Measurements from ENCODE around the gene KLHL2. TPM values are rescaled to one million over a fixed set of nuclear protein-coding genes. Genes with fewer than 3 reads are reported as not detected.
A peak's percentile ranks its signal among the peaks of the same experiment; 100 is the strongest.
"Not testable (repeated sequence)": the region's sequence is repeated elsewhere in the genome, so short reads cannot be mapped to it uniquely, and the experiment has no call there.

The KLHL2 gene
- polyA plus RNA-seq, 1 donor = 6.6 TPM

DNA sequence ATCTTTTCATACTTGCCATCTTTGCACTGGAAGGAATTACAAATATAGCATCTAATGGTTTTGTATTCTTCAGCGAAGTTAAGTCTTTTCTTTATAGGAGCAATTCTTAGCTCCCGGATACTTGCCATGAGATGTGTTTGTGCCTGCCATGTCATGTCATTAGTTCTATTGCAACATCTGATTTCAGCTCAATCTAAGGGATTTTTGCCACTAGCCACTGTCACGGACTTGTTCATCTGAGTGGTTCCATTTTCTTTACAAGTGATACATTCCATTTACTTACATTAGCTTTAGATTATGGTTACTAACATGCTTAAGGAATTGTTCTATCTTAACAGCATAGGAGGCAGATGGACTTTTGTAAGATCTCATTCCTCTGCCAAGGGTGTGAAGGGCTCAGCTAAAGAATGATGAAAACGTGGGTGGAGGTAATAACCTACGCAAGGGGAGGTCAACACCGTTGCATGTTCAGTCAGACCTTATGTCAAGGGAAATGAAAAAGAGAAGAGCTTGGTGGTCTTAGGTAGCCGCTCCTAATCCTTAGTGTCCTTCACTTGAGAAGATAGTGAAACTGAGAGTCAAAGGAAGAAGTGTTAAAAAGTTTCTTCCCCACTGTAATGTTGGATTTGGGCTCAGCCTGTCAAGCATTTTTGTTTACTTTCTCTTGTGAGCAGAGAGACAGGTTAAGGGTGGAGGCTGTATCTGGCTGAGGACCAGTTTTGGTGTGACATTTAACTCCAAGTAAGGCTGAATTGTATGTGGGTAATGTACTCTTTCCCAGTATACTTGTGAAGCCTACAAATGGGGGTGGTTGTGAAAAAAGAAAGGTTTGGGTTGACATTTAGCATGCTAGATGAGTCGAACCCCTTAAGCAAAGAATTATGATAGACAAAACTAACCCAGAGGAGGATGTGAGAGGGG lies 3.6 kb upstream of the KLHL2 start:
- DNase-seq = no peak

DNA sequence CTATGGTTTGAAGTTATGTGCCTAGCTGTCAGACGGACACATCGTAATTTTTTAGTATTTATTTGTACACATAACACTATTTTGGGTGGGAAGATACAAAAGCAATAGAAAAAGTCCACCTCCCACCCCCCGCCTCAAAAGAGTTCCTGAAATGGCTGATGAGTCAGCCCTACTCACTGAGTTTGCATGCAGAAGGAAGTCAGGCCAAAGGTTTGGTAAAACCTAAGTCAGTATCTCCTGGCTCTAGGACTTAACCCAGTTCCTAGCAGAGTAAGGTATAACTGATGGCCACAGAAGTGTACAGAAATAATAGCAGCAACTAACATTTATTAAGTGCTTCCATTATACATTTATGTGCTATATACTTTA lies 2.9 kb upstream of the KLHL2 start:
- DNase-seq = no peak

DNA sequence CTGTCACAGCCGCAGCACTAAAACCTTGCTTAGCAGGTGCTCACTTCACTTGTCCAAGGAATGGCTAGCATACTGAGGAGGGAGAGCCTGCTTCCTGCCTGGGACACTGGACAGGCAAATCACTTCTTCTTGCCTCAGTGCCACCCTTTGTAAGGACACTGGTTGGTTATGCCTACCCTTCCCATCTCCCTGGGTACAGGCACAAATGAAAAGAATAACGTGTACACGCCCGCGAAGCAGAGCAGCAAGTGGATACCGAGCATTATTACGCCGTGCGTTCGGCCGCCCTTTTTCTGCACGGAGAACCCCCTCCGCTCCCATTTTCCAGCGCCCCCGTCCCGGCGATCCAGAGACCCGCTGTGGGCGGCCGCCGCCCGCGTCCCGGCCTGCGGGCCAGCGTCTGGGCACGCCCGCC lies 338 bp upstream of the KLHL2 start:
- peak; percentile 22 for DNase-seq

DNA sequence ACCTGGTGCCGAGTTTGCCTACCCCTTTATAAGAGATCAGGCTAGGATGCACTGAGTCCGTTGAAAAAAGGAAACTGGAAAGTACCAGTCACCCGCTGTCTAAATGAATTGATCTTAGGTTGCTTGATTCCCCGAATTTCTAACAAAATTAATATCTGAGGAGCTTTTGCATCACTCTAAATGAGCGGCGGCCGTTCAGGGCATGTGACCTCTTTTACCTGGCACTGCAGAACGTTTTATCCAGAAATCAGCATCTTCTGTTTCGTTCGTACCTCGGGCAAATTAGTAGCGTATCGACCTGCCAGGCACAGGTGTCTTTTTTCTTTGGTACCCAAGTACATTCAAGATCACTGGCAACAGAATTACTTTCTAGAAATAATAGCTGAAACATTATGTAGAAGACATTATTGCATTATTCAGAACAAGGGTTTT lies 876 bp downstream of the KLHL2 start:
- no peak for DNase-seq

DNA sequence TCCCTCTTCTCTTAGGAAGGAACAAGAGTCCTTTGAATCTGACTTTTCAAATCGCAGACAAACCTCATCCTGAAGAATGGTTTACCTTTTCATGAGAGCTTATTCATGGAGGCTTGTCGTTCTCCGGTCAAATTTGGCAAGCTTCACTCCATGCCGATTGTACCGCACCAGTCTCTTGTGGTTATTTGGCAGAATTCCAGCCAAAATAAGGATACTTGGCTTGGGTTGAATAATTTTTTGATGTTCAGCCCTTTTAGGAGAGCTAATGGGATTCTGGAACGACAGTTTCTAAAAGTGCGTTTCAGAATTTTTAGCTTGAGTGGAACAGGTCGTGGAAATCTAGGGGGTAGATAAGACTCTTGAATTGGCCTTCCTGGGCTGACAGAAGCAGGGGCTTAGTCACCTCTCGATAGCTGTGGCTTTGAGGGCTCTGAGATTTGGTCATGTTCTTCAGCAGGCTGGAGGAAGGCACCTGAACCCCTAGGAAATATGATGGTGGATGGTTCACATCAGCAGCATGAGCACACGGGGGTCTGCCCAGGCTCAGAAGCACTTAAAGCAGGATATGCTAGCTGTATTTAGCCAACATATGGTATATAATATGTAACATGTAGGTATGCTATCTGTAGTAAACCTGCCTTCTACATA lies 1.5 kb downstream of the KLHL2 start:
- DNase-seq = no peak

DNA sequence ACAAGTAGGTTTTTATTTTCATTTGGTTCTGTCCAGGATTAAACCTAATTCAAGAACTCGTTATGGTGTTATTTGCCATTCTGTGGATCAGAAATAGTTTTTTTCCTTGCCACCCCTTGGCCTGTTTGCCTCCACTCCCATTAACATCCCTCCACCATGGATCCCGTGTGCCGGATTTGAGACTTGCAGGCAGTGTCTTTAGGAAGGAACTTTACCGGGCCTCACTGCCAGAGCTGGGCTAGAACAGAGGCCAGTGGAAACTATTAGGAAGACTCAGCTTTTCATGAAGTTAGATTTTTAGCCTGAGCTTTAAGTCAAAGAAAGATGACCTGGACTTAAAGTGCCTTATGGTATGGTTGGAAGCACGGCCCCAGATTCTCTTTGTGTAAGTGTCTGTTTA lies 2.4 kb downstream of the KLHL2 start:
- DNase-seq = no peak

DNA sequence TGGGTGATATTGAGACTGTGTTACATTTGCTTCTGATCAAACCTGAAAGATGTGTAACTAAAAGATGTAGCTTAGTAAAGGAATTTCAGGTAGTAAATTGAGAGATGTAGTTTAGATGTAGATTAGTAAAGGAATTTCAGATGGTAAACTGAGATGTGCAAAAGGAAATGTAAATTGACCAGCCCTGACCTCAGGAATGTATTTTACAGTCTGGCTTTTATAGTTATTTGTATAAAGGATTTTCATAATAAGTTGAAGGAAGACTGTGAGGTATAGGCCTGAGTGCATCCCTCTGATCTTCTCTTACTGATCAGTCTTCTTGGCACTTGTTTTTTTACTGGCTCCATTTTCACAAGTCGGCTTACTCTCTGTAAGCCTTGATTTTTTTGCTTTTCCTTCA lies 3.2 kb downstream of the KLHL2 start:
- DNase-seq = no peak

DNA sequence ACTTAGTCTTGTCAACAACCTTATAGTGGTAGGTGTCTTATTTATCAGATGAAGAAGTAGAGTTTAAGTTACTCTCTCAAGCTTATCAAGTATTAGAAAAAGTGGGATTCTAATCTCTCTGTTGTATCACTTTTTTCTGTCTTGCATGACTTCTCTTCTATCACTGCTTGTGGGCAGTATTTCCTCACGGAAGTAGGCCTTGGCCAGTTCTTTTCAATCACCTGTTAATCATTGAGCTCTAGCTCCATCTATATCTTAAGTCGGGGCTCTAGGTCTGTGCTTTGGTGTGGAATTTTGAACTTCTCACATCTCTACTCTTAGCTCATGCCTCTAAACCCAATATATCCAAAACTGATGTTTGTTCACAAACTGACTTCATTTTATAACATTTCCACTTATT lies 5.3 kb downstream of the KLHL2 start:
- DNase-seq = not testable (repeated sequence)

DNA sequence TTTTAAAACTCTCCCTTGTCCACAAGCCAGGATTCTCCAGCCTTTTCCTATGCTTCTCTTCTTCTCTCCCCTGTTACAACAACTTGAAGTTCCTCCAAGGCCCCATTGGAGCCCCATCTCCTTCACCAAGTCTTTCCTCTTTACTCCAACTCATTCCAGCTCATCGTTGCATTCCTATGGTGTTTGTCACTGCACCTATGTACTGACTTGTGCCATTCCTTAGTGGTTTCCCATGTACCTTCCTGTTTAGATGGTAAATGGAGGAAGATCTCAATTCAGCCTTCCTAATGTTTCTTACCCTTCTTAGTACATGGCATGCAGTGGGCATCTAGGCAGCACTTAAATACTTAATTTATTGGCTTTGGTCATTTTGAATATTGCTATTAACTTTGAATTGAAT lies 6.0 kb downstream of the KLHL2 start:
- not testable (repeated sequence) for DNase-seq

DNA sequence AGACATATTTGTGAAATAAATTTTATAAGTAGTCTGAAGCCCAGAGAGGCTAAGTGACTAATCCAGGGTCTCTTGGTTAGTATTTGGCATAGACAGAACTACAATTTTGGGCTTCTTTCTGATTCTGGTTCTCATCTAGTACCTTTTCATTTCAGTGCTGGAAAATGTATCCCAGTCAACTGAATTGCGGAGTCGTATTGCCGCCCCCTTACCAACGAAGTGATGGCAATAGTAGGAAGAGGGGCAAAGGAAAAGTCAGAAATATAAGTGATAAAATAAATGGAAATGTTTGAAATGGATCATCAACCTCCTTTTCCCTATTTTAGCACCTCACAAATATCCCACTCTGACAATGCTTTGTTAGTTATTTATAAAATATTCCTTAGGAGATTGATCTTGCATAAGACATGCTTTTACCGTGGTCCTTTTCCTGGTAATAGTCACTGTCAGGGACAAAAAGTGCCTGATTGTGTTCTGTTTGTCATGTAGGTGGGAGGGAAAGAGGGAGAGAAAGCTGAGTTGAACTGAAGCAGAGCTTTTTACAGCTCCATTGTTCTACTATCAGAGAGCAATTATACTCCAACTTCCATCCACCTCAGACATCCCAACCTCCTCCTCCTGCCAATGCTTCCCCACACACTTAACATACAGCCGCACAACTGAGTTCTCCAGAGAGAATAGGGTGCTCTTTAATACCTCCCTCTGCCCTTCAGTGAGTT lies 6.8 kb downstream of the KLHL2 start:
- not testable (repeated sequence) for DNase-seq

DNA sequence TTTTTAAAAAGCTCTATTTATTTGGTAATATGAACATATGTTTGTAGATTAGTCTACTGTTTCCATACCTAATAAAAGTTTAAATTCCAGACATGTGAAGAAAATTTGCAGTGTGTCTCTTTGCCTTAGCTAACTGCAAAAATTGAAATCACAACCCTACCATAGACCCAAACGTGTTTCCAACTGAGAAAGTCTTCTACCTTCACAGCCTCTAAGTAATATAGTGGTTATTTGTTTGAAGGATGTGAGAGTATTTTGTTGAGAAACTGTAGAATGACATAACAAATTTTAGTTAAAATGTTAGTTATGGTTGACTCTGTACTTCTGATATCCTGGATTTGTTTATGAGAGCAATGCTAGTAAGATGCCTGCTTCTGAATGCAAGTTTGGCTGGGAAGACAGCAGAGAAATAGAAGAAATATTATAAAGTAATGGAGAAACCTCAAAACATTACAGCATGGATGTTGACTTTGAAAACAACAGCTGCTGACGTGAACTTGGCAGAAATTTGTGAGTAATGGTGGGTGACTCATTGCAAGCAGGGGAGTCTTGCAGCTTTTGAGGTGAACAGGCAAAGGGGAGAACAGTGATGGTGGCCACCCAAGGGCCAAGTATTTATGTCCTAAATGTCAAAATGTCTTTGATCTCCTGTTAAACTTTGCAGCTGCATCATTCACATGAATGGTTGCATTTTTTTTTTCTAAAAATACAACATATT lies 7.8 kb downstream of the KLHL2 start:
- not testable (repeated sequence) for DNase-seq

DNA sequence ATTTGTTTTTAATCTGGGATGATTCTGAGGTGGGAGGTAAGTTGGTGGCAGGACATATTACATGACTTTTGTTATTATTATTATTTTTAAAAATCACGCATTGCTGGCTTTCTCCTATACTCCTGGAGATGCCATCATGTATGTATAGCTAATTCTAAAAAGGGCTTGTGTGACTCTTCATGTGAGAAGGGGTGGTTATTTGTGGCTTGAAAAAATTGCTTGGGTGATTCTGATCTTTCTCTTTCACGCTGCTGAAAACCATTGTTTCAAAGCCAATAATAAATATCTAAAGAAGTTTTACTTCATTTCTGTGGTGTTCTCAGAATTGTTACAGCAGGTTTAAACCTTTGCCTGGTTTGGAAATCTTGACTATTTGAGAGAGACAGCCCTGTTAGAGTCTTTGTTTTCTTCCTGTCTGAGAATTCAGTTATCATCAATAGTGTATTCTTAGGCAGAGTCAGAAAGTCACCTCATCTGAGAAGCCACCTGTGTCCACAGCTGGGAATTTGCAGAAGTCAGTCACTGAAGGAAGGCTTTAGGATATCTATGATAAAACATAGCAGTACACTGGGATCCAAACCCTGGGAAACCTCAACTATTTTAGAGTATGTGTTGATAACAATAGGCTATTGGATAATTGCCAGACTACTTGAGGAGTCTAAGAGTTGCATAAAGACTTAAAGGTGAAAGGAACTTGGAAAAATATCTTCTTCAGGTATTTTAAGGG lies 8.6 kb downstream of the KLHL2 start:
- DNase-seq = not testable (repeated sequence)

DNA sequence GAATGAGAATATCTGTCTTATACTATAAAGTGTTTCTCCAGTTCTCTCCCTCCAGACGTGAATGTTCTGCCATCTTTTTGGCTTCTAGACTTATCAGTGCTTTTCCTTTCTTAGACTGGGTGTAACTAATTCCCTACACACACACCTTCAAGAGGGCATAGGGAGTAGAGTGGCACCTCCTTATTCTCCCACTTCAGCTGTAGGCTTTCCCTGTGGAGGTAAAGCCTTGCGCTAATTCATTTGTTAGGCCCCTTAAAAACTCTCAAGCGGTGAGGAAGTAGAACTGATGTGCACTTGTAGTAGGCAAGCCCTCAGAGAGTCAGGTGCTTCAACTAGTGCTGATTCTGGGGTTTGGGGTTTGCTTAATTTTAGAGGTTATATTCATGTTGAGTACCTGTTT lies 10.0 kb downstream of the KLHL2 start:
- no peak for DNase-seq

DNA sequence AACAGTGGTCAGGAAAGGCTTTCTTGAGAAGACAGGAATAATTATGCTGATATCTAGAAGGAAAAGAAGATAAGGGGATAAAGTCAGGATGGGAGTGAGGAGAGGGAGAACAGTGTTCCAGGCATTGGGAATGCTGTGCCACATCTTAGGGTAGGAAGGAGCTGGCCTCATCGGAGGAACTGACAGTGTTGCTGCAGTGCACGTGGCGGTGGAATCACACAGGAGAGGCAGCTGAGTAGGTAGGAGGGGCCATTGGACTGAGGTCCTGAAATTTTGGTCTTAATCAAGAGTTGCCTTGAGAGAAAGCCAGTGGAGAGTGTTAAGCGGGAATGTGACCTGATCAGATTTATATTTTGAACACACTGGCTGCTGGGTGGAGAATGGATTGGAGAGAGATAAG lies 13.9 kb downstream of the KLHL2 start:
- DNase-seq = not testable (repeated sequence)

DNA sequence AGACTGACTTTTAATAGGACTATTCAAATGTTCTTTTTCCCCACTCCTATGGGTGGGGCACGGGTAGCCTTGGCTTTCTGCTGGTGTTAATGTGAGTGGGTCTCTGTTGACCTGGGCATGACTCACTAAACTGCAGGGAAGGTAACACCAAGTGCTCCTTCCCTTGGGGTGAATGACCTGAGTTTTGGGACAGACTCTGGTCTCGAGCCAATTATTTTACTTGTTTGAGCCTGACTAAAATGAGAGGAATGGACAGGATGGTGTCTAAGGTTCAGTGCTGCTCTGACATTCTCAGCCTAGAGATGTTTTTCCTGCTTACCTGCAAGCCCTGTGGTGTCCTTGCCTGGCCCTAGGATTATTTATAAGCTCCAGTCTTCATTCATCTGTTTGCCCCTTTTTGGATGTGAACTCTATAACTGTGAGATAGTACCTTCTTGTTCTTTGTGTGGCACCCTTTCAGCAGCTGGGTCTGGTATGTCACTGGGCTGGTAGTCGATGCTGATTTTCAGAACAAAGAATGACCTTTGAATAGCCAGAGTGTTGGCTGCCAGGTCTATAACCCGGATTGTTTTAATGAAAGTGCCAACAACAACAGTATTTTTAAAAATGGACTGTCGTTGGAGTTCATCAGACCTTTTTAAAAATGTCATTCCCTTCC lies 14.8 kb downstream of the KLHL2 start:
- DNase-seq = not testable (repeated sequence)

DNA sequence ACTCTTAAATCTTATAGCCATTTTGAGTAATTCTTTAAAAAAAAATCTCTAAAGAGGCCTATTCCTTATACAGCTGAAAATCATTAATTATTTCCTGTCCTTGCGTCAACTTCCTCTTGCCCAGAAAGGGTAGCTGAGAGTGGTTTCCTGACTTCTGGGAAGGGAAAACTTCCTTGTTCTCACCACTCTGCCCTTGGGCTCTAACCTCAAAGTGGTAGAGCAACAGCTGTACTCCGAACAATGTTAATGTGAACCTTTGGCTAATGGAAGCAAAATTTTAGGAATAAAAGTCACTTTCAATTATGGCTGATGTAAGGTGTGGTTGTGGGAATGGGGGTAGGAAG lies 15.3 kb downstream of the KLHL2 start:
- no peak for DNase-seq

DNA sequence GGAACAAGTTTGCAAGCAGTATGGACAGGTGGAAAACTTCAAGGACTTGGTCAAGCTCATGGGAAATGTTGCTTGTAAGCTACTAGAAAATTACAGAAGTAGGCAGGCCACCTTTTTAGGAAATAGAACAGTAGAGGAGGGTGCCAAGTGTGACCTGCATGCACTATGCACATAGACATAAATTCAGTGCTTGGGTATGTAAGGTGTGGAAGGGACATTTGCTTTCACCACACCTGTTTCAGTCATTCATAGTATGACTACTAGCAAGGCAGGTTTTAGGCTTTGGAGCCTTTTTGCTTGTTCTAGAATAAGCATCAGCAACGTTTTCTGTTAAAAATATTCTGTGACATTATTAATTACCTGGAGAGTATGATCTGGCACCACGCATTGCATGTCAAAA lies 20.0 kb downstream of the KLHL2 start:
- DNase-seq = not testable (repeated sequence)

DNA sequence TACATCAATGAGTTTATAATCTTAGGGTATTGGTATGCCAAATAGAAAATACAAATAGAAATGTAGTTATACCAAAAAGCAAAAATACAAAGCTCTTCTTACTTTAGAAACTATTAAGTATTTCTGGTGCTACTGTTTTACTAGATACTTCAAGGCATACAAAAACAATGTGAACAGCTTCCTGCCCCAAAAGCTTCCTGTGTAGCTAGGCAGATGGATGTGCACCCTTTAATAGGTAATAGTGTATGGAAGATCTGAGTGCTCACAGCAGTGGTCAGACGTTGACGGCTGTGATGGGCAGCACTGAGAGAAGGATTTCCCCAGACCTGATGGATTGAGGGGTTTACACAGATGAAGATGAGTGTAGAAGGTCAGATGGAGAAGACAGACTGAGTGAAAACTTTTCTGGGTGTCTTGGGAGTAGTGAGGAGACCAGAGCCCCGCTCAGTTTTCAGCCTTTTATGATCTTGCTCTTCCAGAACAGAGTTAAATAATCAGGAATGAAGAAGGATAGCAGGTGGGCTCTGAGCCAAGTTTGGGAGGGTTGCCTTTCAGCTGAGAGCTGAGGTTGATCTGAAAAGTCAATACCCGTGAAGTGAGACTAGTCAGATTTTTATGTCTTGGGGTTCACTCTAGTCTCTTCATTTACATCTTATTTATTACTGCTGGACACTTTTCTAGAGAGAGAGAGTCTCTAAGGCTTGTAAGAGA lies 22.3 kb downstream of the KLHL2 start:
- not testable (repeated sequence) for DNase-seq

DNA sequence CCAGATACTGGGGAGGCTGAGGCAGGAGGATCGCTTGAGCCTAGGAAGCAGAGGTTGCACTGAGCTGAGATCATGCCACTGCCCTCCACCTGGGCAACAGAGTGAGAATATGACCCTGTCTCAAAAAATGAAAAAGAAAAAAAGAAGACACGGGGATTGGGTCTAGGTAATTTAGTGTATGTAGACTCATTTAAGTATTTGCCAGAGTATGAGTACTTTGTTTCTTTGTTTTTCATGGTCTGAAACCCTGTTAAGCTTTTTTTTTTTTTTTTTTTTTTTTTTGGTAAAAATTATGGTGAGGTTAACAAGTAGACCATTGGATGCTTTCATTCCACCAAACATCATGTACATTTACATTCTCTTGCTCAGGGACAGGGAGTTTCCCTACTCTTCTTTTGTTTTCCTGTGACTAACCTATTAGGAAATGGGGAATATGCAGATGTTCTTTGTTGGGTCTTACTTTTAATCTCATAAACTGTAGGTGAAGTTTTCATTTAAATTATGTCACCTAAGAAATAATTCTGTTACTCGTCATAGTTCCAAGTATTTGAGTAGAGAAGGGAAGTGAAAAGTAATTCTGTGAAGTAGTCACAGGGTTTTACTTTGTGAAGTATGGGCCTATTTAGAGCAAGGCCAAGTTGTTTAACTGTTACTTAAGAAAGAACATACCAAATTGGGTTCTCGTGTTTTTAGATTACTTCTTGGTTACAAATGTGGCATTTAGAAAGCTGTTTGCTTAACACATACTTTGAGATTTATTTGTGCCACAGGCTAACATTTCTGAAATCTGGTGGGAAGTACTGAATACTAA lies 25.5 kb downstream of the KLHL2 start:
- DNase-seq = not testable (repeated sequence)

DNA sequence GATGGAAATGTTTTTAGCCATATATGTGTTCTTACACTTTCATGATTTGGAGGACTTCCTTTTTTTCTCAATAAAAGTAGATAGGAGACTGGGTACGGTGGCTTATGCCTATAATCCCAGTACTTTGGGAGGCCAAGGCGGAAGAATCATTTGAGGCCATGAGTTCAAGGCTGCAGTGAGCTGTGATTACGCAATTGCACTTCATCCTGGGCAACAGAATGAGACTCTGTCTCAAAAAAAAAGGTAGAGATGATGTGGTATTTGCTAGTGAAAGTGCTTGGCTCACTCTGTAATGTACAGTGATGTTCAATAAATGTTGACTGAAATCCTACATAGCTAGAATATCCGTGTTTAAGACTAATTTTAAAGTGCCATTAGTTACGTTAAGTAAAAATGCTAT lies 27.4 kb downstream of the KLHL2 start:
- no peak for DNase-seq
